K562 (cell line): ENCODE data around the gene DDOST. TPM values are rescaled to one million over a fixed set of nuclear protein-coding genes. Genes with fewer than 3 reads are reported as not detected.

Experiments
- EHMT2 ChIP-seq: fragments of 450-650 bp; IDR thresholded peaks from 2 replicates; pipeline ENCODE4 v1.6.1; 2018; ENCODE audit warnings: antibody characterized with exemption
- KLF1 ChIP-seq: fragments of 450-650 bp; IDR thresholded peaks from 2 replicates; pipeline ENCODE4 v1.6.1; 2016; ENCODE audit warnings: missing genetic modification characterization, missing compliant biosample characterization
- MAZ ChIP-seq, 2 experiments: fragments of 450-650 bp in 1 of 2; sonication (generic) in 1 of 2; formaldehyde crosslinking; IDR thresholded peaks in 1 of 2; conservative IDR thresholded peaks in 1 of 2; 2 replicates each; pipeline versions ENCODE4 v1.4.0 to v1.5.0; 2020; ENCODE audit warnings: mild to moderate bottlenecking in 1 of 2, missing genetic modification reagents in 1 of 2
- MTA2 ChIP-seq: fragments of 450-650 bp; IDR thresholded peaks from 2 replicates; pipeline ENCODE4 v1.6.1; 2016; ENCODE audit warnings: low read depth
- MXD1 ChIP-seq: fragments of 250-450 bp; sonication (Bioruptor Pico); IDR thresholded peaks from 2 replicates; pipeline ENCODE4 v1.8.0; 2021; ENCODE audit warnings: borderline replicate concordance, mild to moderate bottlenecking, moderate library complexity; ENCODE audit not compliant: poor library complexity, severe bottlenecking
- MYNN ChIP-seq, 2 experiments: sonication (generic); formaldehyde crosslinking in 1 of 2; IDR thresholded peaks; 2 replicates each; pipeline versions ENCODE4 v1.5.0 to v1.6.1; 2016 to 2020; ENCODE audit warnings: antibody characterized with exemption in 1 of 2, missing genetic modification reagents in 1 of 2
- NCOA2 ChIP-seq, 2 experiments: fragments of 450-650 bp; IDR thresholded peaks; 2 replicates each; pipeline ENCODE4 v1.6.1; 2018; ENCODE audit warnings: mild to moderate bottlenecking in 2 of 2, moderate library complexity in 1 of 2; ENCODE audit not compliant: partially characterized antibody in 2 of 2
- TARDBP ChIP-seq: fragments of 450-650 bp; IDR thresholded peaks from 2 replicates; pipeline ENCODE4 v1.6.1; 2016
- TFAP4 ChIP-seq: sonication (generic); formaldehyde crosslinking; IDR thresholded peaks from 2 replicates; pipeline ENCODE4 v1.8.0; 2022; ENCODE audit warnings: missing genetic modification reagents, mild to moderate bottlenecking, moderate library complexity, borderline replicate concordance
- ZNF263 ChIP-seq: sonication (generic); formaldehyde crosslinking; IDR thresholded peaks from 2 replicates; pipeline ENCODE4 v1.8.0; 2022; ENCODE audit warnings: mild to moderate bottlenecking, missing genetic modification reagents, borderline replicate concordance
- ZNF449 ChIP-seq: fragments of 250-450 bp; sonication (Bioruptor Pico); IDR thresholded peaks from 2 replicates; pipeline ENCODE4 v1.8.0; 2022; ENCODE audit warnings: moderate library complexity, mild to moderate bottlenecking, inconsistent platforms
- ZNF589 ChIP-seq: fragments of 200-800 bp; sonication (Bioruptor generic); IDR thresholded peaks from 2 replicates; pipeline ENCODE4 v1.6.1; 2016; ENCODE audit warnings: low read depth, missing genetic modification characterization, missing compliant biosample characterization
- ZNF778 ChIP-seq: fragments of 450-650 bp; formaldehyde crosslinking; IDR thresholded peaks from 2 replicates; pipeline ENCODE4 v1.4.0; 2020; ENCODE audit warnings: mild to moderate bottlenecking, moderate library complexity
- polyA plus RNA-seq, 8 experiments: library from polyadenylated mRNA; depleted of rRNA in 4 of 8; stranded (reverse) in 5 of 8; unstranded in 3 of 8; fragments of >200 nt; fragmentation: Nextera tagmentation in 2 of 8; fragmentation: Illumina TruSeq in 1 of 8; extraction: Ambion mirVana in 2 of 8; extraction: Trizol in 1 of 8; gene quantifications; 2 replicates each; pipeline versions ENCODE4 v1.2.1 to v1.2.3, GENCODE V29; 2011 to 2014; ENCODE audit warnings: inconsistent platforms in 1 of 8, missing spikeins in 1 of 8
- total RNA-seq, 7 experiments: library from RNA; depleted of rRNA in 6 of 7; stranded (reverse); fragments of >200 nt in 6 of 7; fragmentation: Illumina TruSeq in 2 of 7; extraction: Trizol in 2 of 7; gene quantifications; 2 replicates each; pipeline versions ENCODE4 v1.2.1 to v1.2.3, GENCODE V29; 2011 to 2021; ENCODE audit warnings: low replicate concordance in 1 of 7
- TF ChIP-seq, protein P1 (sequence below): fragments of 450-650 bp; IDR thresholded peaks from 2 replicates; pipeline ENCODE4 v1.6.1; 2016; ENCODE audit warnings: mild to moderate bottlenecking
- TF ChIP-seq, protein P2 (sequence below): fragments of 450-650 bp; IDR thresholded peaks from 2 replicates; pipeline ENCODE4 v1.6.1; 2017; ENCODE audit warnings: antibody characterized with exemption
- TF ChIP-seq, protein P3 (sequence below): fragments of 450-650 bp; IDR thresholded peaks from 2 replicates; pipeline ENCODE4 v1.6.1; 2014; ENCODE audit warnings: low read depth, mild to moderate bottlenecking, moderate library complexity, borderline replicate concordance

Gene DDOST
- total and polyA plus RNA-seq, 9 of the 15 experiments (the other 6 are each of a cell fraction or from before 2014, with no cell fraction given): 173 to 306 (median 222) TPM

GRCh38 chr1:20661207-20662109 is at the start of gene DDOST (continued):
- no peak for TF ChIP-seq MXD1 (CRISPR knock-in tag)
- TF ChIP-seq, protein P1, sequence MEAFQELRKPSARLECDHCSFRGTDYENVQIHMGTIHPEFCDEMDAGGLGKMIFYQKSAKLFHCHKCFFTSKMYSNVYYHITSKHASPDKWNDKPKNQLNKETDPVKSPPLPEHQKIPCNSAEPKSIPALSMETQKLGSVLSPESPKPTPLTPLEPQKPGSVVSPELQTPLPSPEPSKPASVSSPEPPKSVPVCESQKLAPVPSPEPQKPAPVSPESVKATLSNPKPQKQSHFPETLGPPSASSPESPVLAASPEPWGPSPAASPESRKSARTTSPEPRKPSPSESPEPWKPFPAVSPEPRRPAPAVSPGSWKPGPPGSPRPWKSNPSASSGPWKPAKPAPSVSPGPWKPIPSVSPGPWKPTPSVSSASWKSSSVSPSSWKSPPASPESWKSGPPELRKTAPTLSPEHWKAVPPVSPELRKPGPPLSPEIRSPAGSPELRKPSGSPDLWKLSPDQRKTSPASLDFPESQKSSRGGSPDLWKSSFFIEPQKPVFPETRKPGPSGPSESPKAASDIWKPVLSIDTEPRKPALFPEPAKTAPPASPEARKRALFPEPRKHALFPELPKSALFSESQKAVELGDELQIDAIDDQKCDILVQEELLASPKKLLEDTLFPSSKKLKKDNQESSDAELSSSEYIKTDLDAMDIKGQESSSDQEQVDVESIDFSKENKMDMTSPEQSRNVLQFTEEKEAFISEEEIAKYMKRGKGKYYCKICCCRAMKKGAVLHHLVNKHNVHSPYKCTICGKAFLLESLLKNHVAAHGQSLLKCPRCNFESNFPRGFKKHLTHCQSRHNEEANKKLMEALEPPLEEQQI: no peak
- peak; percentile 70; the same call in 1 of the 2 replicates for TF ChIP-seq TARDBP
- peak; percentile 68 to 90 for TF ChIP-seq MAZ (CRISPR knock-in tag; conservative IDR thresholded peaks at IDR 0.05 in 1 of 2, IDR thresholded peaks at IDR 0.05 in 1 of 2)
- TF ChIP-seq ZNF449 (CRISPR knock-in tag): no peak
- TF ChIP-seq EHMT2: peak; percentile 42; the same call in 1 of the 2 replicates
- TF ChIP-seq ZNF589 (CRISPR knock-in tag): peak; percentile 65; the same call in 1 of the 2 replicates
- TF ChIP-seq KLF1 (tag): peak; percentile 91
- TF ChIP-seq, protein P2, sequence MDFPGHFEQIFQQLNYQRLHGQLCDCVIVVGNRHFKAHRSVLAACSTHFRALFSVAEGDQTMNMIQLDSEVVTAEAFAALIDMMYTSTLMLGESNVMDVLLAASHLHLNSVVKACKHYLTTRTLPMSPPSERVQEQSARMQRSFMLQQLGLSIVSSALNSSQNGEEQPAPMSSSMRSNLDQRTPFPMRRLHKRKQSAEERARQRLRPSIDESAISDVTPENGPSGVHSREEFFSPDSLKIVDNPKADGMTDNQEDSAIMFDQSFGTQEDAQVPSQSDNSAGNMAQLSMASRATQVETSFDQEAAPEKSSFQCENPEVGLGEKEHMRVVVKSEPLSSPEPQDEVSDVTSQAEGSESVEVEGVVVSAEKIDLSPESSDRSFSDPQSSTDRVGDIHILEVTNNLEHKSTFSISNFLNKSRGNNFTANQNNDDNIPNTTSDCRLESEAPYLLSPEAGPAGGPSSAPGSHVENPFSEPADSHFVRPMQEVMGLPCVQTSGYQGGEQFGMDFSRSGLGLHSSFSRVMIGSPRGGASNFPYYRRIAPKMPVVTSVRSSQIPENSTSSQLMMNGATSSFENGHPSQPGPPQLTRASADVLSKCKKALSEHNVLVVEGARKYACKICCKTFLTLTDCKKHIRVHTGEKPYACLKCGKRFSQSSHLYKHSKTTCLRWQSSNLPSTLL: no peak
- TF ChIP-seq MTA2: no peak; the same call in 1 of the 2 replicates
- TF ChIP-seq ZNF263 (CRISPR knock-in tag): peak; percentile 96
- no peak for TF ChIP-seq MYNN (IDR thresholded peaks at IDR 0.05)
- no peak for TF ChIP-seq MYNN (CRISPR knock-in tag; IDR thresholded peaks at IDR 0.05)
- no peak for TF ChIP-seq ZNF778 (CRISPR knock-in tag)
- TF ChIP-seq TFAP4 (CRISPR knock-in tag): peak; percentile 90
- TF ChIP-seq, protein P3, sequence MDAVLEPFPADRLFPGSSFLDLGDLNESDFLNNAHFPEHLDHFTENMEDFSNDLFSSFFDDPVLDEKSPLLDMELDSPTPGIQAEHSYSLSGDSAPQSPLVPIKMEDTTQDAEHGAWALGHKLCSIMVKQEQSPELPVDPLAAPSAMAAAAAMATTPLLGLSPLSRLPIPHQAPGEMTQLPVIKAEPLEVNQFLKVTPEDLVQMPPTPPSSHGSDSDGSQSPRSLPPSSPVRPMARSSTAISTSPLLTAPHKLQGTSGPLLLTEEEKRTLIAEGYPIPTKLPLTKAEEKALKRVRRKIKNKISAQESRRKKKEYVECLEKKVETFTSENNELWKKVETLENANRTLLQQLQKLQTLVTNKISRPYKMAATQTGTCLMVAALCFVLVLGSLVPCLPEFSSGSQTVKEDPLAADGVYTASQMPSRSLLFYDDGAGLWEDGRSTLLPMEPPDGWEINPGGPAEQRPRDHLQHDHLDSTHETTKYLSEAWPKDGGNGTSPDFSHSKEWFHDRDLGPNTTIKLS: peak; percentile 68
- TF ChIP-seq NCOA2 (IDR thresholded peaks at IDR 0.05; ENCODE audit: partially characterized antibody in 2 of 2): no peak
